HG03354 (cell line): Measurements from ENCODE around the gene PHF24.
"Not testable (repeated sequence)": the region's sequence is repeated elsewhere in the genome, so short reads cannot be mapped to it uniquely, and the experiment has no call there.

Source experiments
- ATAC-seq: cut with Tn5 transposase; IDR thresholded peaks from one replicate; pipeline ENCODE4 v1.9.1; 2021; ENCODE audit warnings: mild to moderate bottlenecking; ENCODE audit not compliant: unreplicated experiment, poor library complexity, severe bottlenecking

The PHF24 gene

DNA sequence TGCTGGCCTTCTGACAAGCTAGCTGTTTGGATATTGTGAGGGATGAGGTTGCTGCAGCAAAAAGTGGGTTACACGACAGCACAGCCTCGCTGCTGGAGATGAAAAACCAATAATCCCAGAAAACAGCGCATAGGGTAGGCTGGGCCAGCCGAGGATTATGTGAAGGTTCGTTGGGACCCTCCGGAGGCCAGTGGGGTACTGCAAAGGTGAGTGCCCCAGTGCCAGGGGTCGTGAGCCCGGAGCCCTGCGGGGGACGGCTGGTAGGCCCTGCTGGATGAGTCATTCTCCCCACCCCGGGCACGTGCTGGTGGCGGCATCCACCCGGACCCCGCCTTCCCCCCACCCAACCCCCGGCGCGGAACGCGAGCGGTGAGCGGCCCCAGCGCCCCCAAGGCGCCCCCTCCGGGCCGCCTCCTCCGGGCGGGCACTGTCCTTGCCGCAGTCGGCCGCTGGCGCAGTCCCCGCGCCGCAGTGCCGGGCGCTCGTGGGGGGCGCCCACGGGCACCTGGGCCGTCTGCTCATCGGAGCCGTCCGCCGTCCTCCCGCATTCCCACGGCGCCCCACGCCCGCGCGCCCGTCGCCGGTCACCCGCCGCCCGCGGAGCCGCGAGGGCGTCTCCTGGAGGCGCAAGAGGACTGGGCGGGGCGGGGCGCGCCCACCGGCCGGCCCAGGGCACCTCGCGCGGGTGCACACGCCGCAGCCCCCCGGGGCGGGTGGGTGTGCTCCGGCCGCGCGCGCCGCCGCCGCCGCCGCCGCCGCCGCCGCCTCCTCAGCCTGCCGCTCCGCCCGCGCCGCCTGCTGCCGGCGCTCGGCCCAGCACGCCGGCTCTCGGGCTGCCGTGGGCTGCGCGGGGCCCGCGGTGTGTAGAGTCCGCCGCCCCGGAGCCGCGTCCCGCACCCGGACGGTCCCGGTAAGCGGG lies at the start of gene PHF24:
Gene PHF24, plus strand, starts transcription at position 794 of the 919 bp plus-strand sequence. CDS start 13,014 bp downstream, outside the sequence.
- no peak for ATAC-seq

- ATAC-seq: no peak
Observed at GRCh38 chr9:34927061-34927460, 31.0 kb upstream of the PHF24 start.

- no peak for ATAC-seq
Observed at GRCh38 chr9:34928921-34929320, 29.2 kb upstream of the PHF24 start.

DNA sequence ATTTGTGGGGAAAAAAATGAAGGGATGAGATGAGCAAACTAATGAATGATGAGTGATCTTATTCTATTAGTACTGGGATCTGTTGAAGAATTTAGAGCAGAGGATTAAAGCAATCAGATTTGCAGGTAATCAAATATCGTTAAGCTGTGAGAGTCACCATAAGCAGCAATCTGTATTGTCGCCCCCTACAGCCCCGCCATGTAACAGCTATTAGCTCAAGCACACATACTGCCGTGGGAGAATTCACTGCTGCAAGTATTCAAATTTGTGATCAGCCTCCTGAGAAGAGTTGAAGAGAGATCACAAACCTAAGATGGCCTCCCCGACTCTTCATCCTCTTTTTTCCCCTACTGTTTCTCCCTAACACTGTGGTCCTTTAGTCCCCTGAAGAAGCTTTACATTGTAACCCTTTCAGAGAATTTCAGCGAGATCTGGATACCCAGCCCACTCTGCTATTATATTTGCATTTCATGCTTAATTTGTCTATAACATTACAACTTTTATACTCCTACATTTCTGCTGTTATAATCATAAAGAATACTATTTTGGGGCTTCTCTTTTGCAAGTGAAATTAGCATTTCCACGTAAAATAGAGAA lies 28.5 kb upstream of the PHF24 start:
- no peak for ATAC-seq

DNA sequence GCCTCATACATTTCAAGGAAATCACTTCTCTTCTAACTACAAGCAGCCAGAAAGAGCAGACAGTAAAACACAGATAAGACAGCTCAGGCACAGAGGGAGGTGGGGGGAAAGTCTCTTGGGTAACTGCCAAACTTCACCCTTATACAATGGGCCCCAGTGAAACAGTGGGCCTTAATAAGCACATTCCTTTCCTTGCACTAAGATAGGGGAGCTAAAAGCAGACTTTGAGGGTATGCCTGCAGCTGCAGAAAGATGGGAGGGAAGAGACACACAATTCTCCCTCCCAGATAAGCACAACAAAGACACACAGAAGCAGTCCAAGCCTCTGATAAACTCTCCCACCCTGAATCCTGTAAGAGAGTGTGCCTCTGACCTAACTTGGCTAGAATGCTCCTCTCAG lies 18.1 kb upstream of the PHF24 start:
- not testable (repeated sequence) for ATAC-seq

GRCh38 chr9:34948451-34948850 lies 9.6 kb upstream of the PHF24 start:
- no peak for ATAC-seq

- no peak for ATAC-seq
Observed at GRCh38 chr9:34954225-34954624, 3.9 kb upstream of the PHF24 start.

DNA sequence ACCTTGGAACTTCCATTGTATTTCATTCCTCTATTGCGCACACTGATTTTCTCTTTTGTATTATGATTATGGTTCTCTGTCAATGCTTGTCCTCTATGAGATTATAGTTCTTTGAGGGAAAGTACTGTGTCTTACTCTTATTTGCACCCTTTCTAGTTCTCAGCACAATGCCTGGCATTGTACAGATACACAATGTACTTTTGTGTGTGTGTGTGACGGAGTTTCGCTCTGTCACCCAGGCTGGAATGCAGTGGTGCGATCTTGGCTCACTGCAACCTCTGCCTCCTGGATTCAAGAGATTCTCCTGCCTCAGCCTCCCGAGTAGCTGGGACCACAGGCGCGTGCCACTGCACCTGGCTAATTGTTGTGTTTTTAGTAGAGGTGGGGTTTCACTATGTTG lies 2.0 kb upstream of the PHF24 start:
- not testable (repeated sequence) for ATAC-seq

- ATAC-seq: no peak
Observed at GRCh38 chr9:34956648-34957047, 1.4 kb upstream of the PHF24 start.

DNA sequence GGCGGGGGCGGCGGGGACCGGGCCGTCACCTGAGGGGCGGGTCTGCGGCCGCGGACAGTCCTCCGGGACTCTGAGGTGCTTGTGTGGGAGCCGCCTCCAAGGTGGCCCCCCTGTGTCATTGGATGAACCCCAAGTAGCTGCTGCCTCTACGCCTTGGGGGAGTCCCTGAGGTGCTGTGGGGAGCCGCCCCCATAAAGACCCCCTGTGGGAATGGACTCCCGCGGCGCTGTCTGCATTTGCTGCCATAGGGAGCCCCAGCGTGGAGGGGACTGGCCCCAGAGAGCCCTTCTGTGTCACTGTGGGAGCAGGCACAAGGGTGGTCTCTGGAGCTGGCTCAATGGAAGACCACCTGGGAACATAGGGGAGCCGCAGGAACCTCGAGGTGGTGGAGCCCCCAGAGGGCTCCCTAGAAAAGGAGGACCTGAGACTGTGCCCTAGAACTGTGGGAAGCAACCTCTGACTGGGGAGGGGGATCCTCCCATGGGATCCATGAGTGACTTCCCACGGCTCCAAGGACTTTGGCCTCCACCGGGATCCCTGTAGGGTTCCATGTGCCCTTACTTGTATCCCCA lies 412 bp downstream of the PHF24 start:
- ATAC-seq: no peak

- no peak for ATAC-seq
Observed at GRCh38 chr9:34959461-34959860, 1.4 kb downstream of the PHF24 start.

GRCh38 chr9:34961574-34962490 lies 3.7 kb downstream of the PHF24 start:
- no peak for ATAC-seq

DNA sequence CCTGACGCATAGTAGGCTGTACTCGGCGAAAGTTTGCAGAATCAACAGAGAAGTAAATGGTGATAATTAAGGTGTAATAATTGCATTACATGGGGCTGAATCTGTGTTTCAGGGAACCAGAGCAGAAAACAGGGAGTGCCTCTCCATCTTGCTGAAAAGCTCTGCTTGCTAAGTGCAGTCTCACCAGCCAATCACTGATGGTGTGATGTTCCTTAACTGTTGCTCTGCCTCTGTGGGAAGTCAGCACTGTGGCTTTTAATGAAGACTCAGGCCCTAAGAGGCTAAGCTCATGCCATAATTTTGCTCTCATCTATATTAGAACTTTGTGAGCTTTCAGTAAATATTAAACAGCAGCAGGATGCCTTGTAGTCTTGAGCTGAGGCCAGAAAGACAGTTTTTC lies 4.5 kb downstream of the PHF24 start:
- no peak for ATAC-seq

GRCh38 chr9:34963552-34963951 lies 5.5 kb downstream of the PHF24 start:
- ATAC-seq: no peak

- ATAC-seq: no peak
Observed at GRCh38 chr9:34964458-34964857, 6.4 kb downstream of the PHF24 start.

DNA sequence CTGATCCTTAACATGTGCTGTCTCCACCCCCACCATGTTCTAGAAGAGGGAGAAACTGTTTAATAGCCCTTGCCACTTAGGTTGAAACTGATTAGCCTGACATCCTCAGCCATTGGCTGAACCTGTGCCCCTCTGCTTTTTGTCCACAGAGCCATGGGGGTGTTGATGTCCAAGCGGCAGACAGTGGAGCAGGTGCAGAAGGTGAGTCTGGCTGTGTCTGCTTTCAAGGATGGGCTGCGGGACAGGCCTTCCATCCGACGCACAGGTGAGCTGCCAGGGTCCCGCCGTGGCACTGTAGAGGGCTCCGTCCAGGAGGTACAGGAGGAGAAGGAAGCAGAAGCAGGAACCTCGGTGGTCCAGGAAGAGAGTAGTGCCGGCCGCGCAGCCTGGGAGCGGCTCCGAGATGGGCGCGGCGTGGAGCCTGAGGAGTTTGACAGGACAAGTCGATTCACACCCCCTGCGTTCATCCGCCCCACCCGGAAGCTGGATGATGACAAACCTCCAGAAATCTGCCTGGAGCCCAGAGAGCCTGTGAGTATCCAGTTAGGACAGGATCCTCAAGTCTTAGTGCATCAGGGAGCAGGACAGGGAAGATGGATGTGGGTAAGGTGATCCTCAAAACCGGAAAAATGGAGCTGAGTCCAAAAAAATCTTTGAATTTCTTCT lies 13.2 kb downstream of the PHF24 start:
- no peak for ATAC-seq

DNA sequence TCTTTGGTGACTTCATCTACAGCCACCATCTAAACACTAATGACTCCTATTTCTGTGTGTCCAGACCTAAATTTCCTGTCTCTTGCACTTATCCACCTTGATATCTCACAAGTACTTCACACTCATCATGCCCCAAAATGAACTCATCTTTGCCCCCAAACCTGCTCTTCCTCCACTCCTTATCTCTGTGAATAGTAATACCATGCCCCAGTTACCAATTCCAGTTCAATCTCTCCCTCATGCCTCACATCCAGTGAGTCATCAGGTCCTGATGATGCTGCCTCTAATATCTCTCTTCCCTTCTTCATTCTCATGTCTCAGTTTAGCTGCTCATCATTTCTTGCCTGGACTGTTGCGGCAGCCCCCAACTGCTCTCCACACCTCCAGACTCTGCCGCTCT lies 16.6 kb downstream of the PHF24 start:
- ATAC-seq: no peak

DNA sequence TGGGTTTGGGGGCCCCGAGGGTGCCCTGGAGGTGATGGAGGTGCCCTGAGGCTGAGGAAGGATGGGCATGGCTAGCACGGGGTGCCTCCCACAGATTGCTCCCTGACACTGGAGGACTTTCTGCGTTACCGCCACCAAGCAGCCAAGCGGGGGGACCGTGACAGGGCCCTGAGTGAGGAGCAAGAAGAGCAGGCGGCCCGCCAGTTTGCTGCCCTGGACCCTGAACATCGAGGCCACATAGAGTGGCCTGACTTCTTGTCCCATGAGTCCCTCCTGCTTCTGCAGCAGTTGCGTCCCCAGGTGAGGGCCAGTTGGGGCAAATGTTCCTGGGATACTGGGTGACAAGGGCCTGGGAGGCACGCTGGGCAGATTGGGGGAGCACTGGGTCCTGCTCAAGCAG lies 18.4 kb downstream of the PHF24 start:
- no peak for ATAC-seq

- no peak for ATAC-seq
Observed at GRCh38 chr9:34976992-34977391, 18.9 kb downstream of the PHF24 start.
